ENCODE data around the gene PANK1.
A peak's percentile ranks its signal among the peaks of the same experiment; 100 is the strongest.

The PANK1 gene

GRCh38 chr10:89644967-89645741 lies at the start of gene PANK1:
PANK1 (minus strand) TSS chr10:89645242; CDS start chr10:89644891, 351 bp downstream.
- peak; percentile 37 for DNase-seq

GRCh38 chr10:89693176-89693575 lies 48.1 kb upstream of the PANK1 start:
- DNase-seq: no peak

GRCh38 chr10:89692416-89692815 lies 47.4 kb upstream of the PANK1 start:
- no peak for DNase-seq

- DNase-seq: no peak
Observed at GRCh38 chr10:89690027-89690426, 45.0 kb upstream of the PANK1 start.

DNA sequence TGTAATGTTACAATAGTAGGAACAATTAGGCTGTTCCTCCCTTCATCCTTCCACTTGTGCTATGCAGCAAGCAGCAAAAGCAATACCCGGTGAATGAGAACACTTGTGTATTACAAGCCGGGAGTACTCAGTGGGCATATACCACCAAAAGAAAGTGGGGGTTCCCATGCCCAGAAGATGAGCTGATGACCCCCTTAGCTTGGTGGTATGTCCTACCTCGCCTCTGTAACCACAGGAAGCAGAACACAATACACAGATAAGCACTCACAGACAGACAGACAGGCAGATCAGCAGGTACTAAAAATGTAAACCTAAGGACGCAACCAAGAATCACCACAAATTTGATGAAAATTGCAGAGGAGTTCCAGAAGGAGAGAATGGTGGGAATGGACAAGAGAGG lies 40.9 kb upstream of the PANK1 start:
- DNase-seq: no peak

DNA sequence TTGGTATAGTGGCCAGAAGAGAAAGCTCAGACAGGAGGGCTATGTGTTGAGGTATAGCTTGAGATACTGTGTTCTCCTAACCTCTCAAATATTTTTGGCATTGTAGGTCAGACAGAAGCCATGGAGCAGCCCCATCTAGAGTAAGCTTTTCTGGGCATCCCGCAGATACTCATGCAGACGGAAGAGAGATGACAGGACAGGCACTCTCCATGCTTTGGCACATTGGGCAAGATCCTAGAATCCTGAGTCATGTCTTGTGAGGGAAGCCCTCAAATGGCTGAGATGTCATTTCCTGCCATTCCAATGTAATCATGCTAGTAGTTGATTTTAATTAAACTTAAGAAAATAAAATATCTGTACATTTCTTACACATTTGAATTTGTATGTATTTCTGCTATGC lies 39.6 kb upstream of the PANK1 start:
- no peak for DNase-seq

GRCh38 chr10:89683883-89684282 lies 38.8 kb upstream of the PANK1 start:
- DNase-seq: no peak

DNA sequence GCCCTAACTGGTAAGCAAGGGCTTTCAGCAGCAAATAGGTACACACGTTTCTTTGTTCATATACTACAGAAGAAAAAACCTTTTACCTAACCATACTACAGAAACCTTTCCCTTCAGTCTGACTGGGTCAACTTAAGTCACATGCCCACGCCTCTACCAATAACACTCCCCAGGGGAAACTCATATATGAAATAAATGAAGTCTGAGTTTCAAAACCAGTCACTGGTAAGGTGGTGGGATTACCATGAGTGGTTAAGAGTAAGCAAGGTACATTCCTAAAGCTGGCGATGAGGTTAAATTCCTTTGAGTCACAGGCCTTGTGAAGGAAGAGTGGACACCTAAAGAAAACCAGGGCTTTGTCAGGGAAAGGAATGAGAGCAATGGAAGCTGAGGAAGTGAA lies 34.9 kb upstream of the PANK1 start:
- no peak for DNase-seq

DNA sequence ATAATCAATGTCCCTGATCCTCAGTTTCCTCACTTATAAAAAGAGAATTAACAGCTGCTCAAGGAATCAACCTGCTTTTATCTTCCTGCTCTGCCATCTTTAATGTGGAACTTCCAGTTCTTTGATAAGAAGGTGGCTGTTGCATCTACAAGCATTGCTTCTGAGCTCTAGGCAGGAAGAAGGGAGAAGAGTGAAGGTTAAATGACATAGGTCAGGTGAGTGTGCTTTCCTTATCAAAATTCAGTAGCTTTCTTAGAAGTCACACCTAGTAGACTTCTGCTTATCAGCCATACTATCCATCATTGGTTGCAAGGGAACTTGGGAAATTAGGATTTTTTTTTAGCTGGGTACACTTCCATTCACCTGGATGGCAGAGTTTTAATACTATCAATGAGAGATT lies 32.3 kb upstream of the PANK1 start:
- DNase-seq: no peak

DNA sequence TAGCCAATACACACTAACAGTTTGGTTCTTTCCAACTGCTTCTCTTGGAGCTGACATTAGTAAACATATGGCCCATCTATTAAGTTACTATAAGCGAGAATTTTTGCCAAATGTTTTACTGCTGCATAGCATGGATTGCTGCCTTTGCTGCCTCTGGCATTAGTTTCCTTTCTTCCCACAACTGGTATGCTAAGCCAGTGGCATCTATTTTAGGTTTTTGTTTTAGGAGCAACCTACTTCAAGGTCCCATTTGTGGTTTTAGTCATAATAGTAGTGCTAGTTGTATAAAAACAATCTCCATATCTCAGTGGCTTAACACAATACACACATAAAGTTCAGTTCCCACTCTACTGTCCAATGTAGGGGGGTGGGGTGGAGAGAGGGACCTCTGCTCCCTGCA lies 25.9 kb upstream of the PANK1 start:
- DNase-seq: no peak

GRCh38 chr10:89669985-89670384 lies 24.9 kb upstream of the PANK1 start:
- no peak for DNase-seq

DNA sequence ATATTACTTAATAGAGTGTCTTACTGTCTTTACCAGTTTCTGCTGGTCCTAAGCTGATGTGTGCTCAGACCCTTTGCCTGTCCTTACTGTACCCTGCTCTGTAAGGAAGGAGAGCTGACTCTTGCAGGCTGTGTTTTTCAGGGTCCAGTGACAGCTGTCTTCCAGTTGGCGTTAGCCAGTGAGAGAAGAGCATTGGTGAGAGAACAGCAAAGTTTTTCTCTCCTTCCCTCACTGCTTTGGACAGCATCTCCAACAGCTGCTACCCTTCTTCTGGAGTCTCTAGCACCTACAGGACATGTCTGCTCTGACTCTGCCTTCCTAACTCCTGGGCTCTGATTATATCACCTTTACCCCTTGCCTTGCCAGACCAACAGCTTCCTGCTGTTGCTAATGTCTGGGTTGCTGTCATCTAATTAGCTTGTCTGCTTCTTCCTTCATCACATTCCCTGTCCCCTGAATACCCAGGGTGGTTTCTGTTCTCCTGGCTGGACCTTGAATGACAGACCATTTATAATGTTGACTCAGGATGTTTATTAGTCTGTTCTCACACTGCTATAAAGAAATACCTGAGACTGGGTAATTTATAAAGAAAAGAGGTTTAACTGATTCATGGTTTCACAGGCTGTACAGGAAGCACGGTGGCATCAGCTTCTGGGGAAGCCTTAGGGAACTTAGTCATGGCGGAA lies 23.5 kb upstream of the PANK1 start:
- DNase-seq: no peak

- DNase-seq: no peak
Observed at GRCh38 chr10:89666138-89666537, 21.1 kb upstream of the PANK1 start.

DNA sequence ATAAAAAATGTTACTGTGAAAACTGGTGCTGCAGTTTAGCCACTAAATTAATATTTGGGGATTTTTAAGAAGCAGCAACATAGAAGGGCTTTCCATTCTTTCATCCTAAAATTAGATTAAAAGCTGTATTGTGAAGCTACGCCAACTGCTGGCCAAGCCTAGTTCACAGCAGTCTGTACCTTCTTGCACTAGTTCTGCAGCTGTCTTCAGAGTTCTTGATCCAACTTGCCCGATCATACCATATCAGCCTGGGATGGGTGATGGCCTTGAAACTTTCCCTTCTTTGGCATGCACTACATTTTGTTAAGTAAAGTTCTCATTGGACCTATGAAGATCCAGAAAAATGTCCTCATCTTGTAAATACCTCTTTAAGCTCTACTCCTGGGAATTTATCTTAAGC lies 20.3 kb upstream of the PANK1 start:
- no peak for DNase-seq

DNA sequence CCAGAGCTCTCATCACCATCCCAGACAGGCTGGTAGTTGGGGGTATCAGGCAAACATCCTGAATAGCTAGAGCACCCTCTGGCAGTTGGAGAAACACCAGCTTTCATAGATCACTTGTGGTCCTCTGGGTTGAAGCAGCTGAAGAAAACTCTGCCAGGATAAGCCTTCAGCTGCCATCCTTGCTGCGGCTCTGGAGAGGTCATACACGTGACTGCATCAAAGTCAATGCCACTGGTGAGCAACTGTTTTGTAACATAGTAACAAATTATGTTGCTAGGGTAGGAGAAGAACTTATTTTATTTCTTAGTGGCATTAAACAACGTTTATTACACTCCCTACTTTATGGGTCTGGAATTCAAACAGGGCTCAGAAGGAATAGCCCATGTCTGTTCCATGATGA lies 19.2 kb upstream of the PANK1 start:
- no peak for DNase-seq

- no peak for DNase-seq
Observed at GRCh38 chr10:89663144-89663543, 18.1 kb upstream of the PANK1 start.

DNA sequence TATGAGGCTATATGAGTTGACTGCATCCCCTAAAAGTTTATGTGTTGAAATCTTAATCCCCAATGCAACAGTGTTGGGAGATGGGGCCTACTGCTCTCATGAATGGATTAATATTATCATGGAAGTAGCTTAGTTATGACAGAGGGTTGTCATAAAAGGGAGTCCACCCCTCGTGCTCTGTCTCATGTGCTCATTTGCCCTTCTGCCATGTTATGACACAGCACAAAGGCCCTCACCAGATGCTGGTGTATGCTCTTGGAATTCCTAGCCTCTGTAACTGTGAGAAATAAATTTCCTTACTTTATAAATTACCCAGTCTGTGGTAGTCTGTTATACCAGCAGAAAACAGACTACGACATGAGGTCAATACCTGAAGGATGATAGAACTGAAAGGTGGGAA lies 17.6 kb upstream of the PANK1 start:
- no peak for DNase-seq

- DNase-seq: no peak
Observed at GRCh38 chr10:89659143-89660131, 14.4 kb upstream of the PANK1 start.

- DNase-seq: no peak
Observed at GRCh38 chr10:89657302-89657701, 12.3 kb upstream of the PANK1 start.

- DNase-seq: no peak
Observed at GRCh38 chr10:89655722-89656121, 10.7 kb upstream of the PANK1 start.

- DNase-seq: no peak
Observed at GRCh38 chr10:89653410-89653869, 8.4 kb upstream of the PANK1 start.

DNA sequence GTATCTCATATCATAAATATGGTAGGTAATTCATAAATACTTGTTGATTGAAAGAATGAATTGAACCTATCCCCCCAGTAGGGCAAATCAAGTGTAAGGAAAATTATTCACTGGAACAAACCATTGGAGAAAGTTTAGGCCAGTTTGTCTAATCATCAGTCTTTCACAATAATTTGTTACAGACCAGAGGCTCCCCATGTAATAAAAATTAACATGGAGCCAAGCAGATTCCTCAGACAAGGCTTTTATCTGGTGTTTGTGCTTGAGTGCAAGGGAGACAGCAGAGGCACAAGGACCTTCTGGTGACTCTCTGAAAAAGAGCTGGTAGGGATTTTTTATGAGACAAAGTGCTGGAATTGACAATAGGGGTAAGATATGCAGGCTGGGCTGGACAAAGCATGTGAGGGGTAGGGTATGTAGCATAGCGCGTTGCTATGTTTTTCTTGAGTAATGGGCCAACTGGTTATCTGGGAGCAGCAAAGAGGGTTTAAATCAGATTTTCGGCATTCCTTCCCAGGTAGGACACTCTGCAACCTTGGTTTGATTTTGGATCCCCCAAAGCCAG lies 7.8 kb upstream of the PANK1 start:
- no peak for DNase-seq
